IMR-90 (cell line): ENCODE results near the gene KLK5. TPM values are rescaled to one million over a fixed set of nuclear protein-coding genes. Genes with fewer than 3 reads are reported as not detected.

ENCODE experiments used
- ATAC-seq: fragments of 200-7000 bp; cut with Tn5 transposase; 2 replicates; pipeline ENCODE4 v1.9.1; 2020; ENCODE audit warnings: low read depth, mild to moderate bottlenecking, moderate library complexity
- BruUV-seq: library from RNA; stranded (reverse); fragments of 400-500 nt; replicated peaks from 2 replicates; lab custom pipeline; 2021; lab: Mats Ljungman, UMichigan
- CTCF ChIA-PET: fragments of 300-600 bp; formaldehyde crosslinking; extraction: SDS; loops from one replicate; lab custom pipeline; 2021; ENCODE audit warnings: antibody characterized with exemption; lab: Yijun Ruan, JAX
- POLR2A ChIA-PET: fragments of 300-600 bp; sonication (Branson Sonifier 250); formaldehyde crosslinking; loops from one replicate; lab custom pipeline; 2022; ENCODE audit warnings: antibody characterized with exemption; ENCODE audit not compliant: unreplicated experiment; lab: Charles Lee
- DNase-seq: peaks from one replicate; pipeline ENCODE4 v3.0.0; 2013
- H2AFZ ChIP-seq: replicated peaks from 2 replicates; pipeline ENCODE3; 2013; ENCODE audit warnings: low read length, mild to moderate bottlenecking; ENCODE audit not compliant: poor library complexity
- H2AK5ac ChIP-seq: 2 replicates; pipeline ENCODE4 v1.6.1; 2013; ENCODE audit warnings: low read depth, low read length, inconsistent platforms
- H2AK9ac ChIP-seq: replicated peaks from 2 replicates; pipeline ENCODE3; 2013; ENCODE audit warnings: mild to moderate bottlenecking, low read depth, low read length, moderate library complexity; ENCODE audit not compliant: poor library complexity
- H2BK120ac ChIP-seq: 2 replicates; pipeline ENCODE4 v1.6.1; 2013; ENCODE audit warnings: low read depth, low read length, inconsistent platforms
- H2BK15ac ChIP-seq: 3 replicates; pipeline ENCODE4 v1.6.1; 2013; ENCODE audit warnings: low read depth, low read length, inconsistent platforms
- H2BK20ac ChIP-seq: 2 replicates; pipeline ENCODE4 v1.6.1; 2013; ENCODE audit warnings: low read depth, mild to moderate bottlenecking, inconsistent platforms, low read length, moderate library complexity
- H2BK5ac ChIP-seq: 2 replicates; pipeline ENCODE4 v1.6.1; 2013; ENCODE audit warnings: mild to moderate bottlenecking, low read depth, low read length, inconsistent platforms; ENCODE audit not compliant: poor library complexity, severe bottlenecking
- H3K14ac ChIP-seq: replicated peaks from 2 replicates; pipeline ENCODE4 v1.6.1; 2013; ENCODE audit warnings: low read depth, low read length, inconsistent platforms
- H3K18ac ChIP-seq: 2 replicates; pipeline ENCODE4 v1.6.1; 2013; ENCODE audit warnings: low read depth, low read length, control low read depth
- H3K23ac ChIP-seq: 2 replicates; pipeline ENCODE4 v1.6.1; 2013; ENCODE audit warnings: low read depth, low read length, inconsistent platforms
- H3K27ac ChIP-seq: 2 replicates; pipeline ENCODE4 v1.5.1; 2013; ENCODE audit warnings: mild to moderate bottlenecking, control low read depth, low read length; ENCODE audit not compliant: insufficient read depth
- H3K27me3 ChIP-seq: 2 replicates; pipeline ENCODE4 v1.6.1; 2013; ENCODE audit warnings: low read length; ENCODE audit not compliant: control insufficient read depth, insufficient read depth
- H3K36me3 ChIP-seq: 2 replicates; pipeline ENCODE4 v1.6.1; 2013; ENCODE audit warnings: low read length, mixed read lengths; ENCODE audit not compliant: control insufficient read depth, insufficient read depth
- H3K4ac ChIP-seq: 2 replicates; pipeline ENCODE4 v1.6.1; 2013; ENCODE audit warnings: low read depth, low read length, inconsistent platforms
- H3K4me1 ChIP-seq: 2 replicates; pipeline ENCODE4 v1.6.1; 2013; ENCODE audit warnings: low read length, mixed read lengths; ENCODE audit not compliant: control insufficient read depth, insufficient read depth
- H3K4me2 ChIP-seq: 2 replicates; pipeline ENCODE4 v1.6.1; 2013; ENCODE audit warnings: low read depth, mild to moderate bottlenecking, control low read depth, low read length, moderate library complexity
- H3K4me3 ChIP-seq: 2 replicates; pipeline ENCODE4 v1.5.1; 2013; ENCODE audit warnings: low read depth, mild to moderate bottlenecking, control low read depth, low read length, moderate library complexity; ENCODE audit not compliant: insufficient read depth
- H3K56ac ChIP-seq: 2 replicates; pipeline ENCODE4 v1.6.1; 2013; ENCODE audit warnings: low read length, inconsistent platforms; ENCODE audit not compliant: insufficient read depth; ENCODE audit errors: extremely low read depth
- H3K79me1 ChIP-seq, 2 experiments: 2 replicates each; pipeline ENCODE4 v1.6.1; 2013; ENCODE audit warnings: low read length in 2 of 2, inconsistent platforms in 1 of 2, low read depth in 1 of 2
- H3K9ac ChIP-seq: 2 replicates; pipeline ENCODE4 v1.6.1; 2013; ENCODE audit warnings: low read depth, low read length, control low read depth
- H3K9me1 ChIP-seq: 2 replicates; pipeline ENCODE4 v1.6.1; 2013; ENCODE audit warnings: low read length, inconsistent platforms; ENCODE audit not compliant: insufficient read depth
- H3K9me3 ChIP-seq: 2 replicates; pipeline ENCODE4 v1.6.1; 2013; ENCODE audit warnings: low read length; ENCODE audit not compliant: control insufficient read depth, insufficient read depth
- H4K20me1 ChIP-seq: 2 replicates; pipeline ENCODE4 v1.6.1; 2013; ENCODE audit warnings: low read length, inconsistent platforms; ENCODE audit not compliant: insufficient read depth
- H4K5ac ChIP-seq: 2 replicates; pipeline ENCODE4 v1.6.1; 2013; ENCODE audit warnings: mild to moderate bottlenecking, low read depth, low read length, control low read depth
- H4K8ac ChIP-seq, 2 experiments: 2 replicates each; pipeline ENCODE4 v1.6.1; 2013; ENCODE audit warnings: low read depth in 2 of 2, low read length in 2 of 2, control low read depth in 1 of 2, inconsistent platforms in 1 of 2
- H4K91ac ChIP-seq: 2 replicates; pipeline ENCODE4 v1.6.1; 2013; ENCODE audit warnings: low read depth, low read length, inconsistent platforms; ENCODE audit not compliant: insufficient read depth
- BHLHE40 ChIP-seq: fragments of 150-350 bp; IDR thresholded peaks from 2 replicates; pipeline ENCODE4 v1.6.1; 2016; ENCODE audit warnings: mild to moderate bottlenecking, low read depth, low read length
- CEBPB ChIP-seq: IDR thresholded peaks from 2 replicates; pipeline ENCODE4 v1.6.1; 2012; ENCODE audit warnings: low read depth, low read length, improper control_type of control experiment
- CHD1 ChIP-seq: IDR thresholded peaks from 2 replicates; pipeline ENCODE4 v1.6.1; 2012; ENCODE audit warnings: low read depth, low read length, improper control_type of control experiment
- ELK1 ChIP-seq: fragments of 150-350 bp; IDR thresholded peaks from 2 replicates; pipeline ENCODE4 v1.6.1; 2016; ENCODE audit warnings: low read depth, mild to moderate bottlenecking, low read length, moderate library complexity, borderline replicate concordance
- FOS ChIP-seq: fragments of 150-350 bp; IDR thresholded peaks from 2 replicates; pipeline ENCODE4 v1.6.1; 2016; ENCODE audit warnings: low read depth, low read length
- MAFK ChIP-seq: IDR thresholded peaks from 2 replicates; pipeline ENCODE4 v1.6.1; 2012; ENCODE audit warnings: low read depth, low read length, improper control_type of control experiment
- MXI1 ChIP-seq: IDR thresholded peaks from 2 replicates; pipeline ENCODE4 v1.6.1; 2012; ENCODE audit warnings: low read depth, mild to moderate bottlenecking, low read length, moderate library complexity, borderline replicate concordance
- NFE2L2 ChIP-seq: fragments of 150-350 bp; IDR thresholded peaks from 2 replicates; pipeline ENCODE4 v1.6.1; 2016; ENCODE audit warnings: low read depth, mild to moderate bottlenecking, low read length
- POLR2A ChIP-seq: IDR thresholded peaks from 2 replicates; pipeline ENCODE4 v1.6.1; 2012; ENCODE audit warnings: mild to moderate bottlenecking, low read depth, low read length
- RAD21 ChIP-seq: IDR thresholded peaks from 2 replicates; pipeline ENCODE4 v1.6.1; 2012; ENCODE audit warnings: low read length, improper control_type of control experiment
- RCOR1 ChIP-seq: IDR thresholded peaks from 2 replicates; pipeline ENCODE4 v1.6.1; 2012; ENCODE audit warnings: mild to moderate bottlenecking, low read length, improper control_type of control experiment; ENCODE audit not compliant: insufficient replicate concordance
- RFX5 ChIP-seq: IDR thresholded peaks from 2 replicates; pipeline ENCODE4 v1.8.0; 2012; ENCODE audit warnings: low read depth, mild to moderate bottlenecking, low read length, moderate library complexity
- SMC3 ChIP-seq: fragments of 150-350 bp; IDR thresholded peaks from 2 replicates; pipeline ENCODE4 v1.6.1; 2016; ENCODE audit warnings: low read depth, mild to moderate bottlenecking, antibody characterized with exemption, low read length, moderate library complexity
- WGBS, 2 experiments: methylation state at CpG; one replicate each; pipeline versions ENCODE4 v1.1.5 to v1.1.7; 2013; ENCODE audit warnings: missing lambda C conversion rate in 2 of 2; ENCODE audit not compliant: insufficient read length in 1 of 2; ENCODE audit errors: extremely low coverage in 2 of 2; 5-methylcytosine and 5-hydroxymethylcytosine counted together
- dilution Hi-C: fragments of 300-500 bp; cut with HindIII; formaldehyde crosslinking; loops from one replicate; pipeline ENCODE4 v1.14.3; 2018; ENCODE audit warnings: low sequenced_read_pairs; ENCODE audit not compliant: unreplicated experiment
- in situ Hi-C: fragments of 300-500 bp; cut with MboI; formaldehyde crosslinking; loops from 3 replicates; pipeline ENCODE4 v1.14.3; 2019; ENCODE audit warnings: low sequenced_read_pairs, inconsistent platforms, mixed read lengths
- intact Hi-C: fragments of 100-400 bp; cut with micrococcal nuclease; formaldehyde crosslinking; loops from 2 replicates; pipeline ENCODE4 v1.10.0; 2022
- polyA plus RNA-seq, 3 experiments: library from polyadenylated mRNA; depleted of rRNA; stranded (reverse); fragments of >200 nt; gene quantifications; 2 replicates each; pipeline ENCODE4 v1.2.3, GENCODE V29; 2012; ENCODE audit warnings: low replicate concordance in 1 of 3
- total RNA-seq: library from RNA; depleted of rRNA; stranded (reverse); fragments of >200 nt; gene quantifications from 2 replicates; pipeline ENCODE4 v1.2.3, GENCODE V29; 2012
- TF ChIP-seq, protein P1 (sequence below): fragments of 150-350 bp; IDR thresholded peaks from 2 replicates; pipeline ENCODE4 v1.6.1; 2017; ENCODE audit warnings: mild to moderate bottlenecking, antibody characterized with exemption, low read length, low read depth

KLK5 gene
- total and polyA plus RNA-seq, 2 of the 4 experiments (the other 2 are of a cell fraction): not detected

DNA sequence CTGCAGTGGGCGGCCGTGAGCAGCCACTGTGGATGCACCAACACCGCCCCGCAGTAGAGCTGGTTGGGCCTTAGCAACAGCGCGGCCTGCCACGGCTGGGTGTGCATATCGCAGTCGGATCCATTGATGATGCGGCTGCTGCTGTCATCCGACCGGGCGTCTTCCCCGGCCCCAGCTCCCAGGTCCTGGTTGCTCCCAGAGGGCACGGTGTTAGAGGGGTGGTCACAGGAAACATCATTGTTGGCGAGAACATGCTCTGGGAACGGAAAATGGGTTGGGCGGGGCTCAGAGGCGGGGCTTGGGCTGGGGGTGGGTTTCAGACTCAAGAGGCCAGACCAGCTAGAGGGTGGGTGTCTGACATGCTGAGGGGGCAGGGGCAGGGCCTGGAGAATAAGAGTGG, 3.0 kb downstream of the KLK5 start:
- no peaks in the 10 kb centered on the region for H4K20me1 ChIP-seq
- DNase-seq (no peak), ATAC-seq (no peak)
- no peak overlapping the region for H3K18ac ChIP-seq
- H3K56ac ChIP-seq: no peak overlapping the region
- TF ChIP-seq POLR2A (no peak), RFX5 (no peak), CHD1 (no peak), BHLHE40 (no peak), NFE2L2 (no peak), FOS (no peak), MAFK (no peak), RCOR1 (no peak), ELK1 (no peak), RAD21 (no peak), MXI1 (no peak), SMC3 (no peak), CEBPB (no peak)
- TF ChIP-seq, protein P1, sequence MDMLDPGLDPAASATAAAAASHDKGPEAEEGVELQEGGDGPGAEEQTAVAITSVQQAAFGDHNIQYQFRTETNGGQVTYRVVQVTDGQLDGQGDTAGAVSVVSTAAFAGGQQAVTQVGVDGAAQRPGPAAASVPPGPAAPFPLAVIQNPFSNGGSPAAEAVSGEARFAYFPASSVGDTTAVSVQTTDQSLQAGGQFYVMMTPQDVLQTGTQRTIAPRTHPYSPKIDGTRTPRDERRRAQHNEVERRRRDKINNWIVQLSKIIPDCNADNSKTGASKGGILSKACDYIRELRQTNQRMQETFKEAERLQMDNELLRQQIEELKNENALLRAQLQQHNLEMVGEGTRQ: no peak
- in situ Hi-C loops: no loop called here
- intact Hi-C loops: no loop called here
- POLR2A ChIA-PET: no interaction called here
- H3K27me3 ChIP-seq: no peaks in the 10 kb centered on the region
- H3K79me1 ChIP-seq: no peaks in the 10 kb centered on the region
- peaks cover 14% of the 10 kb centered on the region; the same call in 1 of the 2 replicates for H3K9me3 ChIP-seq
- no peak overlapping the region for H3K9ac ChIP-seq
- no peak overlapping the region for H2BK120ac ChIP-seq
- no peak overlapping the region for H3K14ac ChIP-seq
- no peak overlapping the region for H3K4me2 ChIP-seq
- H2AK9ac ChIP-seq: no peak overlapping the region
- no peak overlapping the region for H2AFZ ChIP-seq
- no peaks in the 10 kb centered on the region for H3K36me3 ChIP-seq
- no peak overlapping the region for H2BK20ac ChIP-seq
- WGBS, 2 experiments: 20% methylated on average over 1 of the region's 19 CpGs; no CpG with 5 or more reads in 1 of the 2 experiments
- H3K9me1 ChIP-seq: no peaks in the 10 kb centered on the region
- H2BK5ac ChIP-seq: no peak overlapping the region
- no peak overlapping the region for H4K5ac ChIP-seq
- H3K4ac ChIP-seq: no peak overlapping the region
- no peak overlapping the region for H3K4me3 ChIP-seq
- H3K27ac ChIP-seq: no peak overlapping the region
- H2AK5ac ChIP-seq: no peak overlapping the region
- H3K4me1 ChIP-seq: no peaks in the 10 kb centered on the region
- H4K91ac ChIP-seq: no peak overlapping the region
- CTCF ChIA-PET: no interaction called here
- H2BK15ac ChIP-seq: no peak overlapping the region
- H3K23ac ChIP-seq: no peak overlapping the region
- dilution Hi-C loops: no loop called here
- no peak overlapping the region for H4K8ac ChIP-seq
- BruUV-seq: no TSS peak
